ENCODE data around the gene HSP90AB1.
A peak's percentile ranks its signal among the peaks of the same experiment; 100 is the strongest.

HSP90AB1 gene

DNA sequence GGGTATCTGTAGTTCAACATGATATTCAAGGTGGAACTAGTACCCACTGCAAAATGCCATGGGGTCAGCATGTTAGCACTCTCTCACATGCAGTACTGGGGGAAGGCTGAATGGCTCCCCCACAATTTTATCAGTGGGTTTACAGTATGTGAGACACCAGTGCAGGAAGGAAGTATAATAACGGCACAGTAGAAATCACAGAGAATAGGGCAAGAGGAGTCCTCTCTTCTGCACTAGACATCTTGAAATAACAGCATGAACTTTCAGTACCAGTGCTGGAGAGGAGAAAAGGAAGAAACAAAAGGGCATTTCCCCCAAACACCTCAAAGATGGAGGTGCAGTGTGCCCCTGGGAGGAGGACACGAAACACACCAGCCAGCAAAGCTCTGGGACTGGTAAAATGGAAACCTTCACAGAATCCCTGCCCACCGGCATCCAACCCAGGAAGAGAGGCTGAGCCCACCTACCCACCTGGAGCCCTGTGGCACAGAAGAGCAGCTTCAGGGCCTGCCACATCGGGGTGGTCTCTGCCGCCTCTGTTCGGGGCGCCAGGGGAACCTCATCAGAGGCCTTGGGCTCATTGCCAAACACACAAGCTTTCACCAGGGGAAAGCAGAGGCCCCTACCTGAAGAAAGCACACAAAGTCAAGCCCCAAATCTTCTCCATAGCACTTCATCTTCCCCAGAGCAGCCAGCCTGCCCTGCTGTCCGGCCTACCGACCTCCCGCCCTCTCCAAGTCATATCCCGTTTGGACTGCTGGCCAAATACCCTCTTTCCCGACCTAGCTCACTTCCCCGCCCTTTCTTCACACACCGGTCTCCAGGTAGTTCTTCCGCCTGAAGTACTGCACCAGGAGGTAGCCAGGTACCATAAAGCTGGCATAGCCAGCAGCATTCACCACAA, 9.2 kb downstream of the HSP90AB1 start:
- DNase-seq: no peak

DNA sequence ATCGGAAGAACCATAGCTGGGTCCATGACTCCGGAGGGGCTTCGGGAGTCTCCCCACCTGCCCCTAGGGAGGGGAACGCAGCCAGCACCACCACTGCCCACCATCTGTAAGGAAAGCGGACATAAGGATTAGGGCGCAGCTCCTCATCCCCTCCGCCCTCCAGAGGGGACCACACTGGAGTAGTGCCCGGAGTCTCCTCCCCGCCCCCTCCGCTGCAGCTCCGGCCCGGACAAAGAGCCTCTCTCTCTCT, 9.8 kb downstream of the HSP90AB1 start:
- DNase-seq: no peak

DNA sequence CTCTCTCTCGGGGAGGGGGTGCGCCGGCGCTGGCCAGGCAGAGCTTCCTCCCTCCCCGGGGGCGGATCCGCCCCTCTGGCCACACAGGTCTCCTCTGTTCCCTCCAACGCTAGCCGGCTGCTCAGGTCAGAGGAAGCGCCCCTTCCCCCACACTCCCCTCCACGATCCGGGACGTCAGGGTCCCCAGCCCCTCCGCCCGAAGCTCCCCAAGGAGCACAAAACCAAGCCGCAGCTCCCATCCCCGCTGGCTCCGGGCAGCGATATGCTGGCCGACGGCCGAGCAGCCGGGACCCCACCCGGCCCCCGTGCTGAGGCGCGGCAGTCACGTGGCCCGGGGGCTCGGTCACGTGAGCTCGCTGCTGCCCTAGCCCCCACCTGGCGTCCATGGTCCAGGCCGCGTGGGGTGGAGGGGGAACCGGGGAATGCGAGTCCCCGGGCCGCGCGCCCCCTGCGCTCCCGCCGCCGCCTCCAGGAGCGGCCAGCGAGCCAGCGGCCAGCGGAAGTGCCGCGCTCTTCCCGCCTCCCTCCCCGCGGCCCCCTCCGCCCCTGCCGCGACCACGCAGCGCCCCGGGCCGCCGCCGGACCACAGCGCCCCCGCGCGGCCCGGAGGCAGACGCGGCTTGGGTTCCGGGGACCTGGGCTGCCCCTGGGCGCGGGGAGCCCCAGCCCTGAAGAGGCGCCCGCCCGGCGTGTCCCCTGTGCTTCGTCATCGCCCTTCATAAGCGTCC, 10.3 kb downstream of the HSP90AB1 start, which contains the start of gene SLC35B2:
SLC35B2 (minus strand) TSS at position 504 of the 728 bp plus-strand sequence; CDS start at position 386, 118 bp downstream.
- DNase-seq: peak; percentile 32

DNA sequence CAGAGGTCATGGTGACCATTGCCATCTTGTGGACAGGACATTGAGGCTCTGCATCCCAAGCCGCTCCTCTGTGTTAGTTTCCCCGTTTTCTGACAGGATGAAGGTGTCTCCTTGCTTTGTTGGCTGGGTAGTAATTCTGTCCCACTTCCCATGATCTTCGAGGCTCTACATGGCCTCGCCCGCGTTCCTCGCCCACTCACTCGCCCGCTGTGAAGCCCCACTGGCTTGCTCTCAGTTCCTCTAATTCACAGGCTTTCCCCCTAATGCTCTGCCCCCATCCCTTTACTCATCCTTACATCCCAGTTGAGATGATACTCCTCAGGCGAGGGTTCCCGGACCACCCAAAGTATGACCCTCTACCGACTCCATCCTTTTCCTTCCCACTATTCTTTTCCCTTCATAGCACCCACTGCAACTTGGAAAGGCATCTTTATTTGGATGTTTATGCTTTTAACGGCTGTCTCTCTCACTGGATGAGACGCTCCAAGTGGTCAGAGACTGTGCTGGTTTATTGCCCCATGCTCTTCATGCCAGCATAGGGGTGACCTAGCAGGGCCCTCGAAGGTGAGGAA, 10.9 kb downstream of the HSP90AB1 start:
- no peak for DNase-seq

DNA sequence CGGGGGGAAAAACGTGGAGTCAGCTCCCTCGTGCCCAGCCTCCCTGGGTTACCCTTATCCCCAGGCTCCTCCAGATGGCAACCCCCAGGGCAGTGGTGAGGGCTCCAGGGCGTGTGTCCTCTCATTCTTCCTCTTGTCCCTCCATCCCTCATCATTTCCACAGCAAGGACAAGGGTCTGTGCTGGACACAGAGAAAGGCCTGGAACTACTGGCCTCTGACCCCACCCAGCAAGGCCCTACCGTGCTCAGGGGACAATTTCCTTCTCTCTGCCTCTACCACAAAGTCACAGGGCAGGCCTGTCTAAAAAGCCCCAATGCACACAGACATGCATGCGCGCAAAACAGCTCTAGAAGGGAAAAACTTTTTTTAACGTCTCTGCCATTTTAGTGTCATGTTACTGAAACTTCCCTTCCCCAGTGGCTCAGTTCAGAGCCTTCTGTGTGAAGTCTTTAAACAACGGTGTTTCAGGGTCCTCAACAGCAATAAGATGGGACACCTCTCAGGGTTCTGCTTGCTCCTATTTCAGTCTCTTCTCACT, 11.5 kb downstream of the HSP90AB1 start:
- DNase-seq: no peak

DNA sequence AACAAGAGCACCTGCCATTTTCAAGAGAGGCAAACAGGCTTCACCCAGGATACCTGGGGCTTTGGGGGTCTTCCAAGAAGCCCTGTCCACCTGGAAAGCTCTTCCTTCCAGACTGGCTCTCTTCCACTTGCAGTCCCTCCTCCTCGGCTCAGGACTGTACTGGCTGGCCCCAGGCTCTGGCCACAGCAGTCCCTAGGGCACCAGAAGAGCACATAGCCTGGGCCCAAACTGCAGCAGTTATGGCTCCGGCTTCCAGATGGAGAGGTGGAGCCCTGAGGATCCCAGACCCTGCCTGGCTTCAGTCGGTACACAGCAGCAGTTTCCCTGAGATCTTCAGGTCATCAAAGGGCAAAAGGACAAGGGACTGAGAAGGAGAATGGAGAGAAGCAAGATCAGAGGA, 12.0 kb downstream of the HSP90AB1 start:
- DNase-seq: no peak

DNA sequence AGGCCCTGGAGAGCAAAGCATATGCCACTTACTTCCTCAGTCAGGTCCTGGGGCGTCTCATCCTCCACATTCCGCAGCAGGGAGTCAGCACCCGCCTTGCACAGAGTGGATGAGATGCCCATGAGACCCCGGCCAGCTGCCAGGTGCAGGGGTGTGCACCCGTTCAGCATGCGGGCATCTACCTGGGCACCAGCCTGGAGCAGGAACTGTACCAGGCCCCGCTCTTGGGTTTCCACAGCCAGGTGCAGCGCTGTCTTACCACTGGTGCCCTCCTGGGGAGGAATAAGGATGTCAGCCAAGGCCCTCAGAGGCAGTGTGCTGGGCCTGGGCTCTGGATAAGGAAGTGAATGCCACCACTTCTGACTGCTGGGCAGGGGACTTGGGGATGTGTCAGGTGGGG, 13.1 kb downstream of the HSP90AB1 start:
- DNase-seq: no peak

DNA sequence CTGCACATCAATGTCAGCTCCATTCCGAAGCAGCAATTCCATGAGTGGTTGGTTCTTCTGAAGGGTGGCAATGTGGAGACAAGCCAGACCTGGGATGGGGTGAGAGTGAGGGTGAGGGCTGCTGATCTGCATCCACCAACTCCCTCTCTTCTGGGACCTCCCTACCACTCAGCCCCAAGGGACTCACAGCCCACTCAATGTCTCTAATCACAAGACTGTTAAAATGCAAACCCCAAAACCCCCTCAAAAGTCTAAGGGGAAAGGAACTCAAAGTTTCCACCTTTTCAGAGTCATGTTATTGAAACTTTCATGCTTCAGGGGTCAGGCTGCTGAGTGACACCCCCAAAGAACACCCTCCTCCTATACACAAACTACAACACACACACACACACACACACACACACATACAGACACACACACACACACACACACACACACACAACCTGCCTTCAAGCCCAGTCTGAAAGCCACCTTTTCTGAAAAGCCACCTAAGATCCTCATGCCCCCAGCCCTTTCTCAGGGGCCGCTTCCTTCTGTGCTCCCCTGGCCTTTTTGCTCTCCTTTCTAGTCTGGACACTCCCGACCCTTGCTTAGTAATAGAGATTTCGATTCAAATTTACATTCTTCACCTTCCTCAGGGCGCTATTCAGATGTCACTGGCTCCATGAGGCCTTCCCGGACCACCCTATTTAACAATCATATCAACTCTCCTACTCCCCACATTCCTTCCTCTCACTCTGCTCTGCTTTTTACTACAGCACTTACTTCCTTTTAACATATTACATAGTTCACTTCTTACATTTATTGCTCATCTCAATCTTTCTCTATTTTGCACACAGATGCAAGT, 13.8 kb downstream of the HSP90AB1 start:
- DNase-seq: no peak

DNA sequence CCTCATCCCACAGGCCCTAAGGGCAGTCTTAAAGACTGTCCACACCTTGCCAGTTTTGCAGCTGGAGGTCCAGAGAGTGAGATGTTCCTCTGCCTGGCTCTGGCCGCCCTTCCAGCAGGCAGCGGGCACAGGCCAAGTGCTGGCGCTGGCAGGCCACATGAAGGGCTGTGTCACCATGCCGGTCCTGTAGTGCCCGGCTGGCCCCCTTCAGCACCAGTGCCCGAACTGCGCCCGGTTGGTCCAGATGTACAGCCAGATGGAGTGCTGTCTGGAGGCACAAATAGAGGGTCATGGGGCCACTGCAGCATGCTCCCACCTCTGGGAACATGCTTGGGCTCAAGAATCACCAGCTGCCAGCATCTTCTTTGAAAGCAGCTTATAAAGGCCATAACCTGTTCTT, 14.7 kb downstream of the HSP90AB1 start:
- no peak for DNase-seq

DNA sequence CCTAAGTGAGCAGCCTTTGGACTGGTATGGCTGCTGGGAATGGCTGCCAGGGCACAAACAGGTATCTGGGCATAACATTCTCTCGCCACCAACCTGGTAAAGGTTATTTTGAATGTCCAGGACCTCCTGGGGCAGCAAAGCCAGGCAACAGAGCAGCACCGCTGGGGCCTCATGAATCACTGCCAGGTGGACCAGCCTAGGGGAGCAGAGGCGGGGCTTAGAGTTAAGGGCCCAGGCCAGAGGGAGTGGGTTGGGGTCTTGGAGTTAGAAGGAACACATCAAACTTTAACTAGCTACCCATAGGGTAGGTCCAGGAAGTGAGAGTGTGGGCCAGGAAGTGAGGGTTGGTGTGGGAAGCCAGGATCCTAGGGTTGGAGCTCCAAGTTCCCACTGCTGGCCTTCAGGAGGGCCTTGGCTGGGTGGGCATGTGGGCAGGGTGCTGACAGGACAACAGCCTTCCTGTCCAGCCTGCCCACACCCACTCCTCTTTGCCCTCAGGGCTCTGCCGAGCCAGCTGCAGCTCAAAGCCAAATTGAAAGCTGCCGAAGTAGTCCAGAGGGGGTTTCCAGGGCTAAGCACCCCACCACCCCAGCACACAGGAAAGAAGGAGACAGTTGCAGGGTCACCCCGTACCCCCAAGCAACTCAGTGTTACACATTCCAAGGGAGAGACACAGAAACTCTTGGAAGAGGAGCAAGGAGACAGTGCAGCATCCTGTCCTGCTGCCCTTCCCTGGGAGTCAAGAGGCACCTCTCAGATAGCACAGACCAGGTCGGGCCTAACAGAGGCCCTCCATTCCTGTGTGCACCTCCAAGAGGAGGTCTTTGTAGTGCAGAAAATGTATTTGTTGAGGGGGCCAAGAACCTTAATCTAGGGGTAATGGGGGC, 15.8 kb downstream of the HSP90AB1 start:
- no peak for DNase-seq

DNA sequence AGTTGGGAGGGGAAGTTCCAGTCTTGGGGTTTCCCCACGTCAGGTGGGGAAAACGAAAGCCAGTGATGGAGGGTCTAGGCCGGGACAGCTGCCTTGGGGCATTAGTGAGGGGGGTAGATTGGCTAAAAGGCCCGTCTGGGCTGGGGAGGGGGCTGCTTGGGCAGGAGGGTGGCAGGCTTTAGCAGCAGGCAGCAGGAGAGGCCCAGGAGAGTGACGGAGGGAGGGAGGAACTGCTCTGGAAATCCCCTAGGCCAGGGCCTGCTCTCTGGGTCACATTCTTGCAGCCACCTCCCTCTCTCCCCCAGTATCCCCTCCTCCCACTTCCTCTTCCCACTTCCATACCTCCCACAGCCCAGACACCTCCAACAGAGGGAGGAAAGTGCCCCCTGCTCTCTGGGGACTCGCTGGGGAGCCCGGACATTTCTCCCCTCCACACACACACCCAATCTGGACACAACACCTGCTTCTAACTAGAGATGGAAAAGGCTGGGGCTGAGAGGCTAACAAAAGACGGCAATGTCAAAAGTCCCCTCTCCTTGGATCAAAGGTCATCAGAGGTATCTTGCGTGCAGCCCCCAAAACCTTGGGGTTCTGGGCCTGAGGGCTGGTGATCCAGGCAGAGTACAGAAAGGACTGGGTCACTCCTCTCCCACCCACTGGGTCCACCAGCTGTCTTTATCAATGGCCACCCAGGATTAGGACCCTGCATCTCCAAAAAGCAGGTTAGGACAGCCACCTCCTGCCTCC, 16.6 kb downstream of the HSP90AB1 start:
- DNase-seq: no peak

DNA sequence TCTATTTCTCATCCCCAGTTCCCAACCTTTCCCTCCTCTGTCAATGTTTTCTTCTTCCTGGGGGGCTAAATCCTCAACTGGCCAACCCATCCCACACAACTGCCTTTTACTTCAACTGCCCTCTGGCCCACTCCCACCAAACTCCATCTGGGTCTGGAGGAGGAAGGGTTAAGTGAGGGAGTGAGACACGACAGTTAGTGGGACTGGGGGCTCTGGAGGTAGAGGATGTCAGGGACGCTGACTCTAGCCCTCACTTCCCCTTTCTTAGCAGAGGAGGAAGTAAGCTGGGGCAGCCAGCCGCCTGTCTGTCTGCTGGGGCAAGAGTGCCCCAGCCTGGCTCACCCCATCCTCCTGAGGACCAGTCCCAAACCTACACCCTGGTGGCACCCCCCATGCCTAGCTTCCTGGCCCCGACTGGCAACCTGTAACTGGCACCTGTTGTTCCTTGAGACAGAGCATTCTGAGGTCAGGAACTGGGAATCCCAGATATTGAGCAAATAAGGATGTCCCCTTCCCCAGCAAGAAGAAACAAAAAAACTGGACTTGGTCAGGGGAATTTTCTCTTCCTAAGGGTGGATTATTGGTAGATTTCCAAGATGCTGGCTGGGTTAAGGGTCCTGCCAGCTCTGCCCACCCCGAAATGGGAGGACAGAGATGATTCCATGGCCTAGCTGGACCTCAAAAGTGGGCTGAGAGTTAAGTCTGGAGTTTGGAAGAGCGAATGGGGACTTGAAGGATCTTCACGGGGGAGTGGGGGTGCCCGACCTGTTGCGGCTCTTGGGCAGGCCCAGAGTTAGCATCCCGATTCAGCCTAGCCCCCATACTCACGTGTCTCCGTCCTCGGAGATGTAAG, 17.5 kb downstream of the HSP90AB1 start:
- DNase-seq: peak; percentile 61

DNA sequence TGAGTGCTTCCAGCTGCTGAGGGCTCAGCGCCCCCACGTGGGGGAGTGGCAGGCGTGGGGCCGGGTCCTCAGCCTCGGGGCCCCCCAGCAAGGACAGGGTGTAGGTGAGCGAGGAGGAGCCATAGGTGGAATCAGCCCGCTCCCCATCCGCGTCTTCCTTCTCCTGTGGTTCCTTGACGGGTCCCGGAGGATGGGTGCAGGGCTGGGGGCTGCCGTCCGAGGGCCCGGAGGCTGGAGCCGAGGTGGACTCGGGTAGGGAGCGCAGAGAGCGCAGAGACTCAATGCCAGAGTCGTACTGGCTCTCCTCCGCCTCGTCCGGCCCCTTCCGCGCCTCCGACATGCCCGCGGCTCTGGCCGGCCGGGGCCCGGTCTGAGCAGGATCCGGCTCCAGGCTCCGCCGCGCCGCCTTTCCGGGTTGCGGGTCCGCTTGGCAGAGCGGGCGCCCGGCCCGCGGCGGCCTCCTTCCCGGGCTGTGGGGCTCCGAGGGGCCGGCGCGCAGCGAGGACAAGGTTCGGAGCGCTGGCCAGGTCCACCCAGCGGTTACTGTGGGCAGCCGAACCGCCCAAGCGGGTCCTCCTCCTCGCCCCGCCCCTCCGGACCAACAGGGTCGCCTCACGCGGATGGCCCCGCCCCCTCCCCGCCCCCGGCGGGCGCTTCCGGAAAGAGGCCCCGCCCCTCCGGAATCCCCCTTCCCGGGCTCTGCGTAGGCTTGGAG, 18.3 kb downstream of the HSP90AB1 start, which contains the start of gene NFKBIE:
NFKBIE (minus strand) TSS at position 545 of the 715 bp plus-strand sequence; CDS start at position 340, 205 bp downstream.
- peak; percentile 58 for DNase-seq

DNA sequence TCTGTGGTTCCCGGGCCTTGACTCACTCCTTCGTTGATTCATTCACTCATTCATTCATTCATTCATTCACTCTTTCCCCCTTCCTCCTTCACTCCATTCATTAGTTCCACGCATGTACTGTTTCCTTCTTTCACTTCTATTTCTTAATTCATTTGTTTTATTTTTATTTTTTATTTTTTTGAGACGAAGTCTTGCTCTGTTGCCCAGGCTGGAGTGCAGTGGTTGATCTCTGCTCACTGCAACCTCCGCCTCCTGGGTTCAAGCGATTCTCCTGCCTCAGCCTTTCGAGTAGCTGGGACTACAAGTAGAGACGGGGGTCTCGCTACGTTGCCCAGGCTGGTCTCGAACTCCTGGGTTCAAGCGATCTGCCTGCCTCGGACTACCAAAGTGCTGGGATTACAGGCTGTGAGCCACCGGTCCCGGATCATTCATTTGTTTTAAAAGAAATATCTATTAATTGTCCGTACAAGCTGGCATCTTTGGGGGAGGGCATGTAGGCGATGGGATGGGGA, 18.9 kb downstream of the HSP90AB1 start:
- no peak for DNase-seq

DNA sequence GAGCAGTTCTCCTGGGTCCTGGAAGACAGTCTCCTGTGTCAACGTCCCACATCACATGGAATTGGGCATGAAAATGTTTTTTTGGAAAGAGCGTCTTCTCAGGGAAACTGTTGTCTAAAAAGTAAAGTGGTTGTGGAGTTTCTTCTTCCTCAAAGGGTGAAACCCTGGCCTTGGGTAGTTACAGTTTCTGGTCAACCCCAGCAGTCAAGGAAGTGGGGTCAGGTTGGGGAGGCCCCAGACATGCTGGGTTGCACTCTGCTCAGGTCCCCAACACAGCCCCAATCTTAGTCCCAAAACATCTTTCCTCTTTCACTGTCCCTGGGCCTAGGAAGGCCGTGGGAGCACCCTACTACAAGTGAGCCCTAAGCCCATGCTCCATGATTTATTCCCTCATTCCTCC, 19.4 kb downstream of the HSP90AB1 start:
- no peak for DNase-seq

DNA sequence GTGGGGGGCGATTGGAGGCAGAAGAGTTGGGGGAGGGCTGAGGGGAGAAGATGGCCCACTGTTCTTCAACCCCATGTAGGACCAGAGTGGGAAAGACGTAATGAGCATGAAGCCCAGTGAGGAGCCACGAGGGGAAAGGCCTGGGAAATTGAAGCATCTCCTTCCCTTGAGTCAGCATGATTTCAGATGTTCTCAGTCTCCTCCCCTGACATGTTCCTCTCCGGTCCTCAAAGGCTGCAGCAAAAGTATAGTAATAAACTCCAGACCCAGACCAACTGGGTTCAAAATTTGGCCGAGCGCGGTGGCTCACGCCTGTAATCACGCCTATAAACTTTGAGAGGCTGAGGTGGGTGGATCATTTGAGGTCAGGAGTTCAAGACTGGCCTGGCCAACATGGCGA, 20.4 kb downstream of the HSP90AB1 start:
- no peak for DNase-seq

DNA sequence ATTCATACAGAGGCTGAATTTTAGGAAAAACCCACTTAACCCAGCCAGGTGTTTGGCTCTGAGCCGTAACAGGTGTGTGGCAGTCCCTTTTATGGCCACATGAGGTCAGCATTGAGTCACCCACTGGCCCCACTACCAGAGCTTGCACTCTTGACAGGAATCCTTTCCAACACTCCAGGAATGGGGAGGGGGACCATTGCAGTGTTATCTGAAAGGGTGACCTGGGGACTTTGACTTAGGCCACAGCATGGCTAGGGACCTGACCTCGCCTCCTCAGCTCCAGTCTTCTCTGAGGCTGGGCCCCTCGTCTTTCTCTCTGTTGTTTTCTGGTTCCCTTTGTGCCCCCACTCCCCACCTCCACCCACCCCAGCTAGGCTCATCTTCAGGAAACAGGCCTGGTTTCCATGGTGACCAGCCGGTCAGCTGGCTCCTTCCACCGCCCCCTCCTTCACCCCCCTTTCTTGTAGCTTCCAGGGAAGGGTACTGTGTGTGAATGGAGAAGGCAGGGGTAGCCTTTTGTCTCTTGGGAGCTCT, 21.3 kb downstream of the HSP90AB1 start:
- peak; percentile 33 for DNase-seq

DNA sequence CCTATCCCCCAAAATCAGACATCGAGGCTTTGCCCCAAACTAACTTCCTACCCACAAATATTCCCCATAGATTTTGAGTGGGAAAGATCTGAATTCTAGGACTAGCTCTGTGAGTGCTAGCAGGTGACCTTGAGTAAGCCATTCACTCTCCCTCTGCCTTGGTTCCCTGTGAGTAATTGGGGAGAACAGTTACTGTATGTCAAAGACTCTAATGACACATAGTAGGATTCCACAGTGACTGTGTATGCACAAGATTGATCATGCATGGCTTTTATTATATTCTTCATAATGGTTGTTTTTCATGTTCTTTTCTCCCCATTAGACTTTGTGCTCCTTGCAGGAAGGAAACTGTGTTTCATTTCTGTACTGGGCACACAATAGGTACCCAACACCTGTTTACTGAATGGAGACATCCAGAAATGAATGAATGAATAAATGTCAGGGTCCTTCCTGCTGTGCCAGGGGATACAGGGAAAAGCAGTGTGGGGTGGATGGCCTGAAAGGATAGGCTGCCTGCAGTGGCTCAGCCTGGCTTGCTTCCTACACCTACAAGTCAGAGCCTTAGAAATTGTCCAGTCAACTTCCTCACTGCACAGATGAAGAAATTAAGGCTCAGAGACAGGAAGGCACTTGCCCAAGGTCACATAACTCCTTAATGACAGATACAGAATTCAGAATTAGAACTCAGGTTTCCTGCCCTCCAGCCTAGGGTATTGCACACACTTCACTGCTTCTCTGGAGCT, 22.4 kb downstream of the HSP90AB1 start:
- no peak for DNase-seq
